Hematopoietic multipotent progenitor cell (in vitro differentiated cells): ENCODE results near the gene MPDU1. TPM values are rescaled to one million over a fixed set of nuclear protein-coding genes. Genes with fewer than 3 reads are reported as not detected.
"Not testable (repeated sequence)": the region's sequence is repeated elsewhere in the genome, so short reads cannot be mapped to it uniquely, and the experiment has no call there.

Source experiments
- DNase-seq, 3 donors: peaks; one replicate each; pipeline ENCODE4 v3.0.0-alpha.2; 2011 to 2015; ENCODE audit warnings: low read depth in 2 of 3, low spot score in 2 of 3
- total RNA-seq: library from RNA; depleted of rRNA; stranded (reverse); fragments of >200 nt; gene quantifications from one replicate; pipeline ENCODE4 v1.2.3, GENCODE V29; 2012

Gene MPDU1
- total RNA-seq, 1 donor = 118 TPM

DNA sequence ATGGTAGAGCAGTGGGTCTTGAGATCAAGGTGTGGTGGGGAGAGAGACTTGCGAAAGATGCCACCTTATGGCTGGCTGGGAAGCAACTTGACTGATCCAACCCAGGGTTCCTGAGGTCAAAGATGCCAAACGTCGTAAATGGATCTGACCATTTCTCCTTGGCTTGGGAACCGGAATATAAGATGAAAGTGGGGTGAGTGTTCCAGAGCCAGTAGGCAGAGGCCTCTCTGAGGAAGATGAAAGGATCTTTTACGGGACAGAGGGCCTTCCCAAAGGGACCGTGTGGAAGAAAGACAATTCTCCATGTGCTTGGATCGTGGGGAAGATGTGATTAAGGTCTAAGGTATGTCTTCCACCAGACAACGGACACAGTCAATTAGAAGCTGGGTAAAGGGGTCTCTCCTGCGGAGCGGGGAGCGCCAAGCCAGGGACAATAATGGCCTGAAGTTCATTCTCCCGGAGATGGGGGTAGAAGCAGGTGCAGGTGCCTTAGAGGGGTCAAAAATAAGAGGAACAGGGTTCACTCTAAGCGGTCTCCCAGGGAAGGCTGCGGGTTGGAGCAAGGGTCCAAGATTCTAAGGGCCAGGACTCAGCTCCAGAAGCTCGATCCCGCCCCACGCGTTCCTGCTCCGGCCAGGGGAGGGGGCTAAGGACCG, 30.2 kb downstream of the MPDU1 start:
- no peak for DNase-seq

DNA sequence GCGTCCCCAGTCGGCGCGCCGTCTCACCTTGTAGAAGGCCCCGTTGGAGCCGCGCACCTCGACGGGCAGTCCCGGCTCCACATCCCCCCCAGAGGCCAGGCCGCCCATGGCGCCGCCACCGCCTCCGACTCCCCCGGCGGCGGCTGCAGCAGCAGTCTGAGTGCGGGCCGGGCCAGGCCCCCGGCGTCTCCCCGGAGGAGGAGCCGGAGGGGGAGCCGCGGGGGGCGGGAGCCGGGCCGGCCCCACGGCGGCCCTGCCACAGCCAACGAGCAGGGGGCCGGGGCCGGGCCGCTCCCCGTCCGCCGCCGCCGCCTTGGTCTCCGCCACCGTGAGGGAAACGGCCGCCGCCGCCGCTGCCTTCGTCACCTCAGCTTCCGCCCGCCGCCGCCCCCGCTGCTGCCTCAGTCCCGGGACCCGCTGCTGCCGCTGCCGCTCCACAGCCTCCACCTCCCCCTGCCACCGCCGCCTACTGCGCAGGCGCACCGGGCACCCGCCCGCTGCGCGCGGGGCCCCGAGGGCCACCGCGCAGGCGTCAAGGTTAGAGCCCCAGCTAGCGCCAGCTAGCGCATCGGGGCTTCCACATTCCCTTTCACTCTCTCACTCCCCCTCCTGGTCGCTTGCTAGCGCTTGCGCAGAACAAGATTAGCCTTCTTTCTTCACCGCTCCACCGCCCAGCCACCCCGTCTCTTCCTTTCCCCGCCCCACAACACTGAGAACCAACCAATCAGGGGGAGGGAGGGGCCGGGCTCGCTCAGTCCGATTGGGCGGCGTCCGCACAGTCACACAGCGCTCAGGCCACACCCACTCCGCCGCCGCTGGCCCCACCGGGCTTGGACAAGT, 31.0 kb downstream of the MPDU1 start, which contains the start of gene FXR2:
TSS of gene FXR2 (minus strand) at position 473 of the 840 bp plus-strand sequence. CDS start at position 108, 365 bp downstream.
- DNase-seq = peak; percentile 98 to 100 (median 100)

DNA sequence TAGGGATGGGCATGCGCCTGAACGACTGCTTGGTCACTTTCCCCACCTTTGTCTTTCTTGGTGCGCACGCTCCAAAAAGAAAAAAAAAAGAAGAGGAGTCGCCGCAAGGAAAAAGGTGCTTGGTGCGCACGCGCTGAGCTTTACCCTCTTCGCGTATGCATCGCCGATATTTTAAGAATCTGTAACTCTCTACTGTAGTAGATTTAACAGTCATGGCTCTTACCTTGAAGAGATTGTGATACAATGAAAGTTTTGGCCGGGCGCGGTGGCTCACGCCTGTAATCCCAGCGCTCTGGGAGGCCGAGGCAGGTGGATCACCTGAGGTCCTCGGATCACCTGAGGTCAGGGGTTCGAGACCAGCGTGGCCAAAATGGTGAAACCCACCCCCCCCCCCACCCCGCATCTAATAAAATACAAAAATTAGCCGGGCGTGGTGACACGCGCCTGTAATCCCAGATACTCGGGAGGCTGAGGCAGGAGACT, 31.7 kb downstream of the MPDU1 start:
- no peak for DNase-seq

DNA sequence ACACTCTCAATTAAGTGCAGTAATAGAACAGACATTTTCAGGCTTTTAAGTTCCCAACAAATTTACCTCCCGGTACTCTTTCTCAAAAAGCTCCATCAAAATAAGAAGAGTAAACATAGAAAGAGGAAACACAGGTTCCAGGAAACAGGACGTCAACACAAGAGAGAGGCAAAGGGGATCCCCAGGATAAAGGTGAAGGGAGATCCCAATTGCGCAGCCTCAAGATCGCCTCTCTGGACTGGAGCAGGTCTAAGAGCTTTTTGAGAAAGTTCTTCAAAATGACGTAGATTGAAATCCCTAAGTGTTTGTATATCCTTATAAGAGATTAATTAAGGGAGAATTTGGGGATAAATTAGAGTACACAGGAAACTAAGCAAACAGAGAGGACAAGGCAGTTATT, 35.0 kb downstream of the MPDU1 start:
- no peak for DNase-seq

DNA sequence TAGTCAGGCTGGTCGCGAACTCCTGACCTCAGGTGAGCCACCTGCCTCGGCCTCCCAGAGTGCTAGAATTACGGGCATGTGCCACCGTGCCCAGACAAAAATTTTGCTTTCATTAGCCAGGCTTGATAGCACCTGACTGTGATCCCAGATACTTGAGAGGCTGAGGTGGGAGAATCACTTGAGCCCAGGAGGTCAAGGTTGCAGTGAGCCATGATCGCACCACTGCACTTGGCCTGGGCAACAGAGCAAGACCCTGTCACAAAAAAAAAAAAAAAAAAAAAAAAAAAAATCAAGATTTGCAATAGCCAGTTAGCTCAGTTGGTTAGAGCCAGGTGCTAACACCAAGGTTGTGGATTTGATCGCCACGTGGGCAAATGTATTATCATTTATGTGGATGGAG, 37.2 kb downstream of the MPDU1 start:
- DNase-seq = no peak

DNA sequence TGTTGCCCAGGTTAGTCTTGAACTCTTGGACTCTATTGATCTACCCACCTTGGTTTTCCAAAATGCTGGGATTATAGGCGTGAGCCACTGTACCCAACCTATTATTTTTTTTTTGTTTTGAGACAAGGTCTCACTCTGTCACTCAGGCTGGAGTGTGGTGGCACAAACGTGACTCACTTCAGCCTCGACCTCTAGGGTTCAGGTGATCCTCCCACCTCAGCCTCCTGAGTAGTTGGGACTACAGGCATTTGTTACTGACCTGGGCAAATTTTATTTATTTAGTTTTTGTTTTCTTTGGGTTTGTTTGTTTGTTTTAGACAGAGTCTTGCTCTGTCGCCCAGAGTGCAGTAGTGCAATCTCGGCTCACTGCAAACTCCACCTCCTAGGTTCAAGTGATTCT, 40.0 kb downstream of the MPDU1 start:
- no peak for DNase-seq

DNA sequence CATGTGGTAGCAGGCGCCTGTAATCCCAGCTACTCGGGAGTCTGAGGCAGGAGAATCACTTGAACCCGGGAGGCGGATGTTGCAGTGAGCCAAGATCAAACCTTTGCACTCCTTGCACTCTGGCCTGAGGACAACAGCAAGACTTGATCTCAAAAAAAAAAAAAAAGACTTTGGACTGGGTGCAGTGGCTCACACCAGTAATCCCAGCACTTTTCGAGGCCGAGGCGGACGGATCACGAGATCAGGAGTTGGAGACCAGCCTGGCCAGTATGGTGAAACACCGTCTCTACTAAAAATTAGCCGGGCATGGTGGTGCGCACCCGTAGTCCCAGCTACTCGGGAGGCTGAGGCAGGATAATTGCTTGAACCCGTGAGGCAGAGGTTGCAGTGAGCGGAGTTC, 42.1 kb downstream of the MPDU1 start:
- DNase-seq = not testable (repeated sequence)

DNA sequence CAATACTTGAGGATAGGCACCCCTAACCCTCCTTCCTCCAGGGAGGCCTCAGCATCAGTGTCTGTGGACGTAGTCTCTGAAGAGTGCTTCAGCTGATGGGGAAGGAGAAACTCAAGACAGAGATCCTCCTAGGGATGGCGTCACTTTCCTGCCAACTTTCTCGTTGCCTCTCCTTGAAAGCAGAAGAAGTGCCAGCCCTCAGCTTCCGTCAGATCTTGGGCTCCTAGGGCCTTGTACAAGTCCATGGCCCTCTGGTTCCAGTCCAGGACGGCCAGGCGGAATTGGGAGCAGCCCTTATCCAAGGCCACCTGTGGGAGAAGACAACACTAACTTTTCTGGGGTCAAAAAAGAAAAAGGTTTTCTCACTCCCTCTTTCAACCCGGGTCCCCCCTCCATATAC, 42.7 kb downstream of the MPDU1 start:
- no peak for DNase-seq

DNA sequence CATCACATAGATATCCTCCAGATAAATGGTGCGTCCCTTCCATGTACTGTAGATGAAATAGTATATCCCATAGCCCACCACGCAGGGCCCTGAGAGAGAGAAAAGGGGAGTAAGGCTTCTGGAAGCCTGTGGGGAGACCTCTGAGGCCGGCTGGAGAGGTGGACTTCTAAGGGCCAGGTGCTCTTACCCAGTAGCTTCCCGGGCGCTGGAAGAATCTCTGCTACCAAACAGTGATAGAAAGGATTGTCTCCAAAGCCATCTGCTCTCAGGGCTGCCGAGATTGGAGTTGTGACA, 43.3 kb downstream of the MPDU1 start:
- DNase-seq = no peak

DNA sequence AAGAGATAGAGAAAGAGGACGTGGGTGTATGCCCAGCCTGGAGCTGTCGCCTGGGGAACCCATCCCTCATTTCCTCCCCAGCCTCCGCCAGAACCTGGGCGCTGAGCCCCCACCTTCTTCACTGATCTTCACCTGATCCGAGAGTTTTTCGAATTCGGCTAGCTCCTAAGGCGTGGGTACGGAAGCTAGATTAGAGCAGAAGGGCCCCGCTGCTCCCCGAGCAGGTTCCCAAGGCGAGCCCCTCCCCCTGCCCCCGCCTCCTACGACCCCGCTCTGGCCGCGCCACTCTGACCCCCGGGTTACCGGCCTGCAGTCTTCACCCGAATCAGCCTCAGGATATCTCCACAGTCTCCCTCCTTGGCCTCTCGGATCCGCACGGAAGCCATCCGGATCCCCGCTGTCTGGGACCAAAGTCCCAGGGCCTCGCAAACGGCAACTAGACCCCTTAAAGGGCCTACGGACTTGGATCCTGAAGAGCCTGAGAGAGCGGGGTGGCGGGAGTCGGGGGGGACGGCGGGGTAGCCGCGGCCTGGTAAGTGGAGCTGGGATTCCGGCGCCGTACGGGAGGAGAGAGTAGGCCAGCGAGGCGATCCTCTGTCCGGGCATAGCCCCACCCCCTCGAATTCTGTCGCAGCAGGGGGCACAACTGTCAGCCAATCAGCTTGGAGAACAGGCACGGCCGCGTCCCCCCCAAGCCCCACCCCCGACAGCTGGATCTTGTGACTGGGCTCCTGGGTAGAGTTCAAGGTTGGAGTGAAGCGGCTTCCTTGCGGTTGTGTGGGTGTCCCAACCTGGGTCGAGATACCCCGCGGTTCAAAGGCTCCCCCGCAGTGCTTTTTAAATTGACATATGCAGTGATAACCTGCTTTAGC, 43.8 kb downstream of the MPDU1 start, which contains the start of gene SAT2:
TSS of gene SAT2 (minus strand) at position 572 of the 872 bp plus-strand sequence. CDS start at position 386, 186 bp downstream.
- peak; percentile 53 to 94 (median 91) for DNase-seq

DNA sequence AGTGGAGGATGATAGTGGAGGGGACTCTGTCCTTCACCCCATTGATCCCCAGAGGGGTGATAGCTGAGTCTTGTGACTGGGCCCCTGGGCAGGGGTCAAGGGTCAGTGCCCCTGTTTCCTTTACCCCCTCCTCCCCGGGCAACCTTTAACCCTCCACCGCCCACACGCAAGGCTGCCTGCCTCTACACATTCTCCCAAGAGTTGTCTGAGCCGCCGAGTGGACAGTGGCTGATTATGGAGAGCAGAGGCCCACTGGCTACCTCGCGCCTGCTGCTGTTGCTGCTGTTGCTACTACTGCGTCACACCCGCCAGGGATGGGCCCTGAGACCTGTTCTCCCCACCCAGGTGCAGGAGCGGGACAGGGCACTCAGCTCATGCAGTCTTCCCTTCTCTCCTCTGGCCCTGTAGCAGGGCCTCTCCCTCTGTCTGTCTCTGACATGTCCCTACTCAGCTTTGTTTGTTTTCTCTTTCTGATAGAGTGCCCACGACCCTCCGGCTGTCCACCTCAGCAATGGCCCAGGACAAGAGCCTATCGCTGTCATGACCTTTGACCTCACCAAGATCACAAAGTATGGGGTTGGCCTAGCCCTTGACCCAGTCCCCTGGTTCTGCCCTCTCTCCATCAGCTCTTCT, 46.4 kb downstream of the MPDU1 start, which contains the start of gene SHBG:
TSS of gene SHBG (plus strand) at position 197 of the 633 bp plus-strand sequence. CDS start at position 235, 38 bp downstream.
- DNase-seq = no peak

DNA sequence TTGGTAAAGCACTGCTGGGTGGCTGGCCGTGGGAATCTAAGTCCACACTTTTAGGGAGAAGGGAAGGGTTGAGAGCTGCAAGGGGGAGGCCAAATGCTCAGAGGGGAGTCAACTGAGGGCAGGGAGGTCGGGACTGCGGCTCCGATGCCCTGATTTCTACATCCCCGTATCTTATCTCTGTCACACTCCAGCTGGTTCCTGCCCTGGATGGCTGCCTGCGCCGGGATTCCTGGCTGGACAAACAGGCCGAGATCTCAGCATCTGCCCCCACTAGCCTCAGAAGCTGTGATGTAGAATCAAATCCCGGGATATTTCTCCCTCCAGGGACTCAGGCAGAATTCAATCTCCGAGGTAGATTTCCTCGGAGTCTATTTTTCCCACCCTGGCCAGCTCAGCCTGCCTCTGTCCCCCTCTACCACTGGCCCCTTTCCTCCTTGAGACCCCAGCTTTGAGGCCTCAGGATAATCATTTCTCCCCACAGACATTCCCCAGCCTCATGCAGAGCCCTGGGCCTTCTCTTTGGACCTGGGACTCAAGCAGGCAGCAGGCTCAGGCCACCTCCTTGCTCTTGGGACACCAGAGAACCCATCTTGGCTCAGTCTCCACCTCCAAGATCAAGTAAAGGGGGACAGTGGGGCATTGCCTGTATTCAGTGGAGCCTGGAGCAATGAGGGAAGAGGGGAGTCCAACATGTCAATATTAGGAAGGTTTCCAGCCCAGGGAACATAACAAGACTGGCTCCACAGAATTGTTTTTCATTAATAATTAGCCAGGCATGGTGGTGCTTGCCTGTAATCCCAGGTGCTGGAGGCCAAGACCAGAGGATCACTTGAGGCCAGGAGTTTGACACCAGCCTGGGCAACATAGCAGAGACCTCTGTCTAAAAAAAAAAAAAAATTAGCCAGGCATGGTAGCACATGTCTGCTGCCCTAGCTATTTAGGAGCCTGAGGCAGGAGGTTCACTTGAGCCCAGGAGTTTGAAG, 48.0 kb downstream of the MPDU1 start:
- DNase-seq = no peak

DNA sequence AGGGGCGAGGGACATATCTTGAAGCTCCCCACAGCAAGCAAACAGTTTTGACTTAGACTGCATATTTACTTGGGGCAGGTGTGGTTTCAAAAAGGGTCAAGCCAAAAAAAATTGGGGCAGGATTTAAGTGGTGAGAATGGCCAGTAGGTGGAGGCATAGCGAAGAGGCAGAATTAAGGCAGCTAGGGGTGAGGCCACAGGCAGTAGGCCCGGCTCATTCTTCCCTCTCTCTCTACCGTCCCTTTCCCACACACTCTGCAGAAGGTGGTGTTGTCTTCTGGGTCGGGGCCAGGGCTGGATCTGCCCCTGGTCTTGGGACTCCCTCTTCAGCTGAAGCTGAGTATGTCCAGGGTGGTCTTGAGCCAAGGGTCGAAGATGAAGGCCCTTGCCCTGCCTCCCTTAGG, 48.8 kb downstream of the MPDU1 start:
- DNase-seq = peak in 2 of 3 donors; percentile 57 to 76

DNA sequence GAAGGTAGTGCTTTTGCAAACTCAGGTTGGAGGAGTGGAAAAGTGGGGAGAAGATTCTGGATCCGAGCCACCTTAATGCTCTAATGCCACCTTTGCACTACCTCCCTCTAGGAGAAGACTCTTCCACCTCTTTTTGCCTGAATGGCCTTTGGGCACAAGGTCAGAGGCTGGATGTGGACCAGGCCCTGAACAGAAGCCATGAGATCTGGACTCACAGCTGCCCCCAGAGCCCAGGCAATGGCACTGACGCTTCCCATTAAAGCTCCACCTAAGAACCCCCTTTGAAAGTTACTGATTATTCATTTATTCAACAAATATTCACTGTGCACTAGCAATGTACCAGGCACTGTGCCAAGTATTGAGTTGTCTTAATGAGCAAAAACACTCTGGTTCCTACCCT, 49.4 kb downstream of the MPDU1 start:
- no peak for DNase-seq

DNA sequence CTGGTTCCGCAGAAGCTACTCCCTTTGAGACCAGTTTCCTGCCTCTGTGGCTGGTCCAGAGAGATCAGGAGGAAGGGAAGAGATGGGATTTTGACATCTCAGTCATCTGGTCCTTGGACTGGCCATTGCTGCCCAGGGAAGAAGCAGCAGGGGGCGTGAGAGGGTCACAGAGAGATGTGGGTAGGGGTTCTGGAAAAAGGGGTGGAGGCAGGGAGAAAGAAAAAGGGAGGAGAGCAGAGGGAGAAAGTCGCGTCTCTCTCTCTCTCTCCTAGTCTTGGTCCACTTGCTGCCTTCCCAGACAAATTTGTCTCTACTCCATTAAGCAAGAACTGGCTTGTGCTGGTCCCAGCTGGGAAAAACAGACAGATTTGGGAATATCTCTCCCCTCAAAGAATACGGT, 50.7 kb downstream of the MPDU1 start:
- DNase-seq = peak in 1 of 3 donors; percentile 32

DNA sequence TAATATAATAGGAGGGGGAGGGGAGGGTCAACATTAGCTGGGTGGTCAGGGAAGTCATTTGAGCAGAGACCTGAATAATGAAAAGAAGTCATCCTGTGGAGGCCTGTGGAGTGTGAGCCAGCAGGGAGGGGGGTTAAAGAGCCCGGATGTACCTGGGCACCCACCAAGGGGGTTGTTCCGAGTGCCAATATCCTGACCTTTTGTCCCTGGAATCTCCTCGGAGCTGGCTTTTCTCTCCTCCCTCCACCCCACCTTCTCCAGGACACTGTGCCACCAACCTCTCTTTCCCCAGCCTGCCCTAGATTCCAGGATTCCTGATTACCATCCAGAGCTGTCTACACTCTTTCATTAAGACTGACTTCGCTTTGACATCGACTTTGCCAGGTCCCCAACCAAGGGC, 52.5 kb downstream of the MPDU1 start:
- DNase-seq = no peak
